HepG2 (cell line): ENCODE results near the gene ATP2A2. TPM values are rescaled to one million over a fixed set of nuclear protein-coding genes. Genes with fewer than 3 reads are reported as not detected.

Source experiments
- ATAC-seq: fragments of 200-7000 bp; cut with Tn5 transposase; 3 replicates; pipeline ENCODE4 v1.9.1; 2020; ENCODE audit warnings: mild to moderate bottlenecking, moderate library complexity
- BruUV-seq: library from RNA; stranded (reverse); fragments of 400-500 nt; replicated peaks from 2 replicates; lab custom pipeline; 2021; lab: Mats Ljungman, UMichigan
- CTCF ChIA-PET: fragments of 300-600 bp; formaldehyde crosslinking; extraction: SDS; loops from one replicate; lab custom pipeline; 2021; ENCODE audit warnings: low total read pairs, inconsistent platforms, low intra/inter-chr PET ratio; lab: Yijun Ruan, JAX
- POLR2A ChIA-PET: fragments of 350-600 bp; sonication (Branson Sonifier 250); formaldehyde crosslinking; loops from one replicate; lab custom pipeline; 2020; ENCODE audit warnings: antibody characterized with exemption, inconsistent platforms; lab: Yijun Ruan, JAX
- DNase-seq: peaks from one replicate; pipeline ENCODE4 v3.0.0-alpha.2; 2015; ENCODE audit warnings: low spot score
- FAIRE-seq: peaks from 3 replicates; lab custom pipeline; 2011; peaks lifted over from hg19 to GRCh38; lab: Jason Lieb, UNC
- H2AFZ ChIP-seq: one replicate; pipeline ENCODE4 v1.6.1; 2011; ENCODE audit warnings: low read length, inconsistent platforms
- H3K27ac ChIP-seq: fragments of 300-600 bp; 3 replicates; pipeline ENCODE4 v1.8.0; 2011; ENCODE audit warnings: mixed run types, mild to moderate bottlenecking, mixed read lengths, low read length, inconsistent platforms; ENCODE audit not compliant: insufficient read depth; ENCODE audit errors: extremely low read length
- H3K27me3 ChIP-seq, 2 experiments: fragments of 200-600 bp in 1 of 2; 2 replicates in 1 of 2; 3 replicates in 1 of 2; pipeline versions ENCODE4 v1.6.0 to v1.8.0; 2011; ENCODE audit warnings: low read length in 2 of 2, mild to moderate bottlenecking in 2 of 2, moderate library complexity in 2 of 2, inconsistent platforms in 1 of 2; ENCODE audit not compliant: insufficient read depth in 2 of 2, control insufficient read depth in 1 of 2
- H3K36me3 ChIP-seq, 2 experiments: fragments of 200-600 bp in 1 of 2; replicated peaks in 1 of 2; 2 replicates in 1 of 2; 3 replicates in 1 of 2; pipeline versions ENCODE4 v1.5.1 to v1.8.0; 2011; ENCODE audit warnings: low read length in 2 of 2, inconsistent platforms in 1 of 2; ENCODE audit not compliant: insufficient read depth in 2 of 2, control insufficient read depth in 1 of 2
- H3K4me1 ChIP-seq: 2 replicates; pipeline ENCODE4 v1.5.1; 2012; ENCODE audit warnings: low read length, inconsistent platforms; ENCODE audit not compliant: insufficient read depth
- H3K4me2 ChIP-seq: 2 replicates; pipeline ENCODE4 v1.6.0; 2011; ENCODE audit warnings: low read depth, low read length, inconsistent platforms
- H3K4me3 ChIP-seq, 3 experiments: fragments of 200-600 bp in 1 of 3; sonication (generic), shearing (Covaris generic) in 1 of 3; replicated peaks in 1 of 3; 2 replicates each; pipeline ENCODE4 v1.5.1; 2011 to 2016; ENCODE audit warnings: low read length in 3 of 3, inconsistent platforms in 2 of 3, low read depth in 2 of 3, mild to moderate bottlenecking in 2 of 3, control low read depth in 1 of 3, mixed read lengths in 1 of 3; ENCODE audit not compliant: insufficient read depth in 1 of 3
- H3K79me2 ChIP-seq: one replicate; pipeline ENCODE4 v1.6.1; 2011; ENCODE audit warnings: low read length, inconsistent platforms; ENCODE audit not compliant: insufficient read depth
- H3K9ac ChIP-seq: 2 replicates; pipeline ENCODE4 v1.6.0; 2011; ENCODE audit warnings: mild to moderate bottlenecking, low read depth, low read length, inconsistent platforms; ENCODE audit not compliant: insufficient read depth
- H3K9me3 ChIP-seq: 2 replicates; pipeline ENCODE4 v1.5.1; 2012; ENCODE audit warnings: mild to moderate bottlenecking, low read length
- H4K20me1 ChIP-seq: 2 replicates; pipeline ENCODE4 v1.6.0; 2011; ENCODE audit warnings: inconsistent platforms, mild to moderate bottlenecking, low read length, moderate library complexity; ENCODE audit not compliant: insufficient read depth
- HDAC1 ChIP-seq: sonication (generic); formaldehyde crosslinking; IDR thresholded peaks from 2 replicates; pipeline ENCODE4 v1.5.1; 2020; ENCODE audit warnings: mild to moderate bottlenecking, missing genetic modification reagents
- HMGXB4 ChIP-seq, 2 experiments: sonication (generic) in 1 of 2; formaldehyde crosslinking in 1 of 2; IDR thresholded peaks; 2 replicates each; pipeline versions ENCODE4 v1.4.0 to v1.6.1; 2018 to 2020; ENCODE audit warnings: missing genetic modification reagents in 2 of 2, borderline replicate concordance in 1 of 2, low read depth in 1 of 2, mild to moderate bottlenecking in 1 of 2, missing biosample characterization in 1 of 2
- NPAS2 ChIP-seq: sonication (generic); formaldehyde crosslinking; IDR thresholded peaks from 2 replicates; pipeline ENCODE4 v1.8.0; 2022; ENCODE audit warnings: mild to moderate bottlenecking, missing genetic modification reagents, borderline replicate concordance
- SRY ChIP-seq: sonication (generic); formaldehyde crosslinking; IDR thresholded peaks from 2 replicates; pipeline ENCODE4 v1.8.0; 2022; ENCODE audit warnings: mild to moderate bottlenecking, missing genetic modification reagents
- UBTF ChIP-seq: sonication (generic); formaldehyde crosslinking; IDR thresholded peaks from 2 replicates; pipeline ENCODE4 v1.4.0; 2020; ENCODE audit warnings: mild to moderate bottlenecking, missing genetic modification reagents
- ZBTB34 ChIP-seq: sonication (generic); formaldehyde crosslinking; IDR thresholded peaks from 2 replicates; pipeline ENCODE4 v1.8.0; 2022; ENCODE audit warnings: mild to moderate bottlenecking, missing genetic modification reagents
- ZNF121 ChIP-seq: sonication (generic); formaldehyde crosslinking; IDR thresholded peaks from 2 replicates; pipeline ENCODE4 v1.5.0; 2020; ENCODE audit warnings: mild to moderate bottlenecking, missing genetic modification reagents
- ZNF564 ChIP-seq: sonication (generic); formaldehyde crosslinking; IDR thresholded peaks from 2 replicates; pipeline ENCODE4 v1.8.1; 2023; ENCODE audit warnings: mild to moderate bottlenecking, missing genetic modification reagents
- ZNF687 ChIP-seq: sonication (generic); formaldehyde crosslinking; IDR thresholded peaks from 2 replicates; pipeline ENCODE4 v1.5.1; 2020; ENCODE audit warnings: mild to moderate bottlenecking, missing genetic modification reagents, moderate library complexity
- ZSCAN5A ChIP-seq: sonication (generic); formaldehyde crosslinking; IDR thresholded peaks from 2 replicates; pipeline ENCODE4 v1.8.0; 2022; ENCODE audit warnings: mild to moderate bottlenecking, missing genetic modification reagents, borderline replicate concordance
- WGBS: methylation state at CpG from one replicate; pipeline ENCODE4 v1.1.6; 2017; ENCODE audit warnings: low lambda C conversion rate; 5-methylcytosine and 5-hydroxymethylcytosine counted together
- in situ Hi-C: cut with HindIII; loops from 2 replicates; pipeline ENCODE4 v1.10.0; 2017; ENCODE audit warnings: low pct_unique_long_range_greater_than_20kb; ENCODE audit not compliant: extremely low pct_ligation_motif_present
- intact Hi-C: fragments of 100-400 bp; cut with micrococcal nuclease; formaldehyde crosslinking; loops from one replicate; pipeline ENCODE4 v1.10.0; 2022; ENCODE audit not compliant: unreplicated experiment
- polyA plus RNA-seq, 8 experiments: library from polyadenylated mRNA; depleted of rRNA in 3 of 8; stranded (reverse) in 7 of 8; unstranded in 1 of 8; fragments of >200 nt; fragmentation: Illumina TruSeq in 4 of 8; extraction: Trizol in 4 of 8; gene quantifications; 2 replicates each; pipeline versions ENCODE4 v1.2.1 to v1.2.3, GENCODE V29; 2011 to 2016; ENCODE audit warnings: low read depth in 4 of 8, missing spikeins in 1 of 8, mixed read lengths in 1 of 8; ENCODE audit not compliant: insufficient read depth in 1 of 8
- total RNA-seq, 5 experiments: library from RNA; depleted of rRNA; stranded (reverse); fragments of >200 nt; fragmentation: Illumina TruSeq; extraction: Trizol; gene quantifications; 2 replicates each; pipeline ENCODE4 v1.2.3, GENCODE V29; 2016; ENCODE audit warnings: low read depth in 1 of 5

The ATP2A2 gene
- total and polyA plus RNA-seq, 2 of the 13 experiments (the other 11 are each of a cell fraction or from before 2014, with no cell fraction given): 35.4 to 85.5 TPM

- Histone ChIP-seq H3K4me1 (peaks cover 60% of the 10 kb centered on the region), H3K4me3 (peak overlapping the region; percentile 13 to 48 (median 25)), H4K20me1 (no peaks in the 10 kb centered on the region), H3K4me2 (peak overlapping the region; percentile 77), H3K27ac (peak overlapping the region; percentile 41), H3K27me3 (no peaks in the 10 kb centered on the region), H3K9me3 (no peaks in the 10 kb centered on the region), H3K9ac (peak overlapping the region; percentile 47; the same call in 1 of the 2 replicates), H3K79me2 (no peaks in the 10 kb centered on the region), H3K36me3 (no peaks in the 10 kb centered on the region), H2AFZ (no peak overlapping the region)
- ATAC-seq (peak; percentile 73), DNase-seq (no peak), FAIRE-seq (peak; percentile 37)
- intact Hi-C loops (no loop called here), in situ Hi-C loops (no loop called here)
- ChIA-PET CTCF (no interaction called here), POLR2A (interaction anchor here (0.8 to 2.3 kb wide), 5 partner anchors 9 to 146 kb away, joined by 3 to 18 read pairs (median 6); partner anchors contain the start of gene ATP2A2)
- BruUV-seq: no TSS peak
- 6% methylated on average over 6 of the region's 12 CpGs for WGBS
- no peak for TF ChIP-seq HMGXB4 (CRISPR knock-in tag; IDR thresholded peaks at IDR 0.05; ENCODE audit: borderline replicate concordance in 1 of 2, low read depth in 1 of 2)
- no peak for TF ChIP-seq SRY (CRISPR knock-in tag)
- 0 out of 2 replicates have a peak, but pooled peaks have one; percentile 27 for TF ChIP-seq HDAC1
- peak; percentile 58 for TF ChIP-seq ZNF687 (CRISPR knock-in tag)
- 0 out of 2 replicates have a peak, but pooled peaks have one; percentile 39 for TF ChIP-seq ZSCAN5A (CRISPR knock-in tag)
- peak; percentile 85 for TF ChIP-seq ZNF121
- no peak for TF ChIP-seq NPAS2 (CRISPR knock-in tag)
- peak; percentile 22; the same call in 1 of the 2 replicates for TF ChIP-seq ZNF564
- no peak for TF ChIP-seq ZBTB34 (CRISPR knock-in tag)
- TF ChIP-seq UBTF (CRISPR knock-in tag): no peak
Measured at GRCh38 chr12:110256780-110257431, 24.1 kb upstream of the ATP2A2 start.
